Measurements from ENCODE around the gene PPP6R1. TPM values are rescaled to one million over a fixed set of nuclear protein-coding genes. Genes with fewer than 3 reads are reported as not detected.

PPP6R1 gene
- total RNA-seq, 1 donor from 2014 or later, result 11.0 TPM

DNA sequence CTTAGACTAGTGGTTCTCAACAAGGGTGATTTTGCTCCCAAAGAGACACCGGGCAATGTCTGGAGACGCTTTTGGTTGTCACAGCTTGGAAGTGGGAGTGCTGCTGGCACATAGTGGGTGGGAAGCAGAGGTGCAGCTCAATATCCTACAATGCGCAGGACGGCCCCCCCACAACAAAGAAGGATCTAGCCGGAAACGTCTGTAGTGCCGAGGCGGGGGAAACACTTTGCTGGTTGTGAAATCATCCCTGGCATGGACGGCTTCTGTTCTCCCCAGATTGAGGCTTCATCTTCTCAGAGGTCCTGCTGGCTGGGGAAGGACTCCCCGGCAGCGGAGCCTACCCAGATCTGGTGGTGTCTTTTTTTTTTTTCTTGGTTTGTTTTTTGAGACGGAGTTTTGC lies 65.3 kb downstream of the PPP6R1 start:
- H3K9me3 ChIP-seq (ENCODE audit: control insufficient read depth in 3 of 3, low read length in 3 of 3), result no peaks in the 10 kb centered on the region
- no peaks in the 10 kb centered on the region for H3K36me3 ChIP-seq (ENCODE audit: control insufficient read depth in 3 of 3, insufficient read depth in 3 of 3, low read length in 3 of 3)
- H3K27ac ChIP-seq (ENCODE audit: low read depth, low read length), result no peak overlapping the region
- no peak overlapping the region for H3K9ac ChIP-seq (ENCODE audit: low read depth in 1 of 3, low read length in 3 of 3)
- H3K4me1 ChIP-seq (ENCODE audit: control insufficient read depth in 3 of 3, insufficient read depth in 3 of 3, low read length in 3 of 3), result no peaks in the 10 kb centered on the region
- no peak overlapping the region for H3K4me3 ChIP-seq (ENCODE audit: low read length in 3 of 3)
- H3K27me3 ChIP-seq (ENCODE audit: control insufficient read depth in 3 of 3, insufficient read depth in 3 of 3, low read length in 3 of 3), result peaks cover 0 to 14% (median 8%) of the 10 kb centered on the region in 3 donors

DNA sequence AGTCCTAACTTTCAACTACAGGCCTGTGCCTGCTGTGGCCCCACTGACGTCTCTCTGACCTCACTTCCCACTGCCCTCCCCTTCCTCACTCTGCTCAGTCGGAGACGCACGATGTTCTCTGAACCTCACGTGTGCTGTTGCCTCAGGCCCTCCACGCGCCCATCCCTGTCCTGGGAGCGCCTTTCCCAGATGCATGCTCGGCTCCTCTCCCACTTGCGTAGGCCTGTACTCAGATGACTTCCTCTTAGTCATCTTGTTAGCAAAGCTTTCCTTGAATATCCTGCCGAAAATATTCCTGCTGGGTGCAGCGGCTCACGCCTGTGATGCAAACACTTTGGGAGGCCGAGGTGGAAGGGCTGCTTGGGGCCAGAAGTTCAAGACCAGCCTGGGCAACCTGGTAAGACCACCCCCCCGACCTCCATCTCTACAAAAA lies 69.4 kb downstream of the PPP6R1 start:
- no peak overlapping the region for H3K27ac ChIP-seq (ENCODE audit: low read depth, low read length)
- no peaks in the 10 kb centered on the region for H3K4me1 ChIP-seq (ENCODE audit: control insufficient read depth in 3 of 3, insufficient read depth in 3 of 3, low read length in 3 of 3)
- no peaks in the 10 kb centered on the region for H3K9me3 ChIP-seq (ENCODE audit: control insufficient read depth in 3 of 3, low read length in 3 of 3)
- H3K36me3 ChIP-seq (ENCODE audit: control insufficient read depth in 3 of 3, insufficient read depth in 3 of 3, low read length in 3 of 3), result no peaks in the 10 kb centered on the region
- H3K9ac ChIP-seq (ENCODE audit: low read depth in 1 of 3, low read length in 3 of 3), result no peak overlapping the region
- peaks cover 11 to 24% (median 21%) of the 10 kb centered on the region in 3 donors for H3K27me3 ChIP-seq (ENCODE audit: control insufficient read depth in 3 of 3, insufficient read depth in 3 of 3, low read length in 3 of 3)
- H3K4me3 ChIP-seq (ENCODE audit: low read length in 3 of 3), result no peak overlapping the region

DNA sequence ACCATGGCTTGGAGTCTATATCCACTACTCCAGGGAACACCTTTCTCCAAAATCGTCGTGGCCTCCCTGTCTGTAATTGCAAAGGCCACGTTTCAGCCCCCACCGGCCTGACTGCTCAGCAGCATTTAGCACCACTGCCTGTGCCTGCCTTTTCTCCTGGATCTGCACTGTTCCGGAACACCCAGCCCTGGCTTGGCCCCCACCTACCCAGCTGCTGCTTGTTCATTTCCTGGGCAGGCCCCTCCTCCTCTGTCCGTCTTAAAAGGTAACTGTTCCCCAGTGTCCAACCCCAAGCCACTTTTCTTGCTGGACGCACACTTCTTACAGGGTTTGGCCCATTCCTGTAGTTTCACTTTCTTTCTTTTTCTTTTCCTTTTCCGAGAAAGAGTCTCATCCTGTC lies 70.2 kb downstream of the PPP6R1 start:
- Histone ChIP-seq H3K4me3 (ENCODE audit: low read length in 3 of 3) (no peak overlapping the region), H3K4me1 (ENCODE audit: control insufficient read depth in 3 of 3, insufficient read depth in 3 of 3, low read length in 3 of 3) (no peaks in the 10 kb centered on the region), H3K9me3 (ENCODE audit: control insufficient read depth in 3 of 3, low read length in 3 of 3) (no peaks in the 10 kb centered on the region), H3K9ac (ENCODE audit: low read depth in 1 of 3, low read length in 3 of 3) (no peak overlapping the region), H3K27ac (ENCODE audit: low read depth, low read length) (no peak overlapping the region), H3K36me3 (ENCODE audit: control insufficient read depth in 3 of 3, insufficient read depth in 3 of 3, low read length in 3 of 3) (no peaks in the 10 kb centered on the region), H3K27me3 (ENCODE audit: control insufficient read depth in 3 of 3, insufficient read depth in 3 of 3, low read length in 3 of 3) (peaks cover 11 to 24% (median 23%) of the 10 kb centered on the region in 3 donors)

DNA sequence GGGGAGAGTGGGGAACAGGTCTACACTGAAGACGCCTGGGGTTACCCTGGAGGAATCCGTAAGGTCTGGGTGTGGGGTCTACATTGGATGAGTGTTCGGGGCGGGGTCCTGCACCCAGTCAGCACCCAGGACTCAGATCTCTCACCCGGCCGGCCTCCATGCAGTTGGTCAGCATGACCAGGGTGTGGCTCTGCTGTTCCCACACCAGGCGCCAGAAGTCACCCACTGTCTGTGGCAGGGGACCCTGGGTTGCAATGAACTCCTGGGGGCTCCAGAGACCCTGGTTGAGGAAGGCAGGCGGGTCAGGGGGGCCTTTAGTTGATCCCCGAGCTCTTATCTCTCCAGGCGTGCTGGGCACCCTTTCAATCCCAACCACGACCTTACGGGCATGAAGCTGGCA lies 72.7 kb downstream of the PPP6R1 start:
- H3K36me3 ChIP-seq (ENCODE audit: control insufficient read depth in 3 of 3, insufficient read depth in 3 of 3, low read length in 3 of 3), result no peaks in the 10 kb centered on the region
- H3K9ac ChIP-seq (ENCODE audit: low read depth in 1 of 3, low read length in 3 of 3), result no peak overlapping the region
- no peaks in the 10 kb centered on the region for H3K4me1 ChIP-seq (ENCODE audit: control insufficient read depth in 3 of 3, insufficient read depth in 3 of 3, low read length in 3 of 3)
- H3K4me3 ChIP-seq (ENCODE audit: low read length in 3 of 3), result no peak overlapping the region
- H3K27me3 ChIP-seq (ENCODE audit: control insufficient read depth in 3 of 3, insufficient read depth in 3 of 3, low read length in 3 of 3), result peaks cover 22 to 38% (median 28%) of the 10 kb centered on the region in 3 donors
- H3K9me3 ChIP-seq (ENCODE audit: control insufficient read depth in 3 of 3, low read length in 3 of 3), result no peaks in the 10 kb centered on the region
- H3K27ac ChIP-seq (ENCODE audit: low read depth, low read length), result no peak overlapping the region

DNA sequence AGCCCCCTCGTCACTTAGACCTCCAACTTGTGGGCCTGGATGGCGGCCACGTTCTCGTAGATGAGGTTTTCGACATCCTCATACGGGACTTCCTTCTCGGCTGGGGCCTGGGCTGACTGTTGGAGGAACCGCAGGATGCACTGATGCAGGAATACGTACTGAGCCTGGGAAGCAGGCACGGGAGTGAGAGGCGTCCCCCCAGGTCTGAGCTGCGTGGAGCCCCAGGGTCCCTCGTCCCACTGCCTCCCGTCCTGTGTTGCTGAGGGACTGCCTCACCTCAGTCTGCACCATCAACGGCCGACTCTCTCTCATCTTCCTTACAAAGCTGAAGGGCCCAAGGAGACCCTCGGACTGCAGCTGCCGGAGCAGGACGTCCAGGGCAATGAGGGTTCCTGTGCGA lies 77.1 kb downstream of the PPP6R1 start:
- H3K27ac ChIP-seq (ENCODE audit: low read depth, low read length), result no peak overlapping the region
- peaks cover 61 to 80% (median 63%) of the 10 kb centered on the region in 3 donors for H3K27me3 ChIP-seq (ENCODE audit: control insufficient read depth in 3 of 3, insufficient read depth in 3 of 3, low read length in 3 of 3)

More for the DNA sequence above, 77.1 kb downstream of the PPP6R1 start:
- Histone ChIP-seq H3K36me3 (ENCODE audit: control insufficient read depth in 3 of 3, insufficient read depth in 3 of 3, low read length in 3 of 3) (no peaks in the 10 kb centered on the region), H3K4me1 (ENCODE audit: control insufficient read depth in 3 of 3, insufficient read depth in 3 of 3, low read length in 3 of 3) (peaks cover 5 to 7% (median 7%) of the 10 kb centered on the region in 3 donors), H3K9me3 (ENCODE audit: control insufficient read depth in 3 of 3, low read length in 3 of 3) (no peaks in the 10 kb centered on the region), H3K9ac (ENCODE audit: low read depth in 1 of 3, low read length in 3 of 3) (no peak overlapping the region), H3K4me3 (ENCODE audit: low read length in 3 of 3) (no peak overlapping the region)

Small RNAs within 50 kb of the gene (small RNA-seq; reads per million reads assigned to genes)
- gene MIR6802 (not detected), gene MIR6803 (not detected), gene MIR6804 (not detected)

Other genes with a start within 250 kb of the PPP6R1 start
- gene GP6, start 220.8 kb downstream of the PPP6R1 start, total RNA-seq, result 1.6 TPM
- 12.5 TPM for gene RDH13, start 195.9 kb downstream of the PPP6R1 start, total RNA-seq
- 1.0 TPM for gene EPS8L1, start 183.1 kb downstream of the PPP6R1 start, total RNA-seq
- 24.5 TPM for gene PPP1R12C, start 141.4 kb downstream of the PPP6R1 start, total RNA-seq
- gene TNNT1, start 109.8 kb downstream of the PPP6R1 start, total RNA-seq, result 540 TPM
- 4.7 TPM for gene TNNI3, start 101.3 kb downstream of the PPP6R1 start, total RNA-seq
- gene DNAAF3, start 92.4 kb downstream of the PPP6R1 start, total RNA-seq, result not detected
- not detected for gene SYT5, start 78.7 kb downstream of the PPP6R1 start, total RNA-seq
- under 0.01 TPM for gene PTPRH, start 49.5 kb downstream of the PPP6R1 start, total RNA-seq
- 0.52 TPM for gene TMEM86B, start 30.3 kb downstream of the PPP6R1 start, total RNA-seq
- gene HSPBP1, start 21.1 kb upstream of the PPP6R1 start, total RNA-seq, result 10.4 TPM
- 0.52 TPM for gene BRSK1, start 25.0 kb upstream of the PPP6R1 start, total RNA-seq
- gene TMEM150B, start 66.3 kb upstream of the PPP6R1 start, total RNA-seq, result 0.52 TPM
- 8.9 TPM for gene KMT5C, start 80.9 kb upstream of the PPP6R1 start, total RNA-seq
- gene COX6B2, start 95.7 kb upstream of the PPP6R1 start, total RNA-seq, result not detected
- not detected for gene GARIN5B, start 104.2 kb upstream of the PPP6R1 start, total RNA-seq
- gene IL11, start 111.4 kb upstream of the PPP6R1 start, total RNA-seq, result not detected
- gene TMEM190, start 117.8 kb upstream of the PPP6R1 start, total RNA-seq, result not detected
- gene TMEM238, start 125.3 kb upstream of the PPP6R1 start, total RNA-seq, result not detected
- gene RPL28, start 126.9 kb upstream of the PPP6R1 start, total RNA-seq, result 229 TPM
- gene UBE2S, start 148.8 kb upstream of the PPP6R1 start, total RNA-seq, result 11.0 TPM
- not detected for gene SHISA7, start 184.3 kb upstream of the PPP6R1 start, total RNA-seq
- gene ISOC2, start 202.6 kb upstream of the PPP6R1 start, total RNA-seq, result 25.1 TPM
- not detected for gene C19orf85, start 205.7 kb upstream of the PPP6R1 start, total RNA-seq
- gene ZNF628, start 217.6 kb upstream of the PPP6R1 start, total RNA-seq, result 0.52 TPM
- 8.4 TPM for gene NAT14, start 226.2 kb upstream of the PPP6R1 start, total RNA-seq
- 17.7 TPM for gene SSC5D, start 229.4 kb upstream of the PPP6R1 start, total RNA-seq